DOHH2 (cell line): ENCODE measurements around the gene FNDC3B.

ENCODE experiments used
- H3F3A ChIP-seq: fragments of 200-600 bp; sonication (generic), shearing (Covaris generic); 2 replicates; pipeline ENCODE4 v1.6.0; 2016; ENCODE audit warnings: antibody characterized with exemption, mild to moderate bottlenecking; ENCODE audit not compliant: control insufficient read depth, insufficient read depth
- H3K27ac ChIP-seq: fragments of 200-600 bp; sonication (generic); 2 replicates; pipeline ENCODE4 v1.5.1; 2014; ENCODE audit warnings: low read depth, mild to moderate bottlenecking, low read length, moderate library complexity
- H3K27me3 ChIP-seq: fragments of 200-600 bp; sonication (generic); 2 replicates; pipeline ENCODE4 v1.6.1; 2014; ENCODE audit warnings: mild to moderate bottlenecking, low read length, mixed read lengths; ENCODE audit not compliant: control insufficient read depth
- H3K36me3 ChIP-seq: fragments of 200-600 bp; sonication (generic); 2 replicates; pipeline ENCODE4 v1.6.1; 2014; ENCODE audit warnings: mild to moderate bottlenecking, low read length, moderate library complexity, mixed read lengths; ENCODE audit not compliant: control insufficient read depth
- H3K4me1 ChIP-seq: fragments of 200-600 bp; sonication (generic); 2 replicates; pipeline ENCODE4 v1.6.1; 2014; ENCODE audit warnings: mild to moderate bottlenecking, low read length, mixed read lengths; ENCODE audit not compliant: control insufficient read depth
- H3K4me2 ChIP-seq: fragments of 200-600 bp; sonication (generic); 2 replicates; pipeline ENCODE4 v1.6.0; 2014; ENCODE audit warnings: mild to moderate bottlenecking, low read length, moderate library complexity
- H3K4me3 ChIP-seq: fragments of 200-600 bp; sonication (generic); 2 replicates; pipeline ENCODE4 v1.5.1; 2014; ENCODE audit warnings: mild to moderate bottlenecking, low read length, mixed read lengths
- H3K79me2 ChIP-seq: fragments of 200-600 bp; sonication (generic); 2 replicates; pipeline ENCODE4 v1.6.1; 2014; ENCODE audit warnings: mild to moderate bottlenecking, low read length, mixed read lengths; ENCODE audit not compliant: control insufficient read depth
- H3K9me2 ChIP-seq: fragments of 200-600 bp; sonication (generic); replicated peaks from 2 replicates; pipeline ENCODE4 v1.6.1; 2014; ENCODE audit warnings: mild to moderate bottlenecking, low read length, mixed read lengths; ENCODE audit not compliant: control insufficient read depth
- H3K9me3 ChIP-seq: fragments of 200-600 bp; sonication (generic); 2 replicates; pipeline ENCODE4 v1.6.1; 2014; ENCODE audit warnings: antibody characterized with exemption, low read length, mixed read lengths; ENCODE audit not compliant: control insufficient read depth, insufficient read depth
- H4K20me1 ChIP-seq: fragments of 200-600 bp; sonication (generic); 2 replicates; pipeline ENCODE4 v1.6.0; 2014; ENCODE audit warnings: low read depth, mild to moderate bottlenecking, antibody characterized with exemption, low read length, moderate library complexity; ENCODE audit not compliant: control insufficient read depth, insufficient read depth
- CTCF ChIP-seq: fragments of 200-600 bp; sonication (generic); IDR thresholded peaks from one replicate; pipeline ENCODE4 v1.5.1; 2014; ENCODE audit warnings: antibody characterized with exemption, mild to moderate bottlenecking, low read depth, low read length; ENCODE audit not compliant: poor library complexity, severe bottlenecking
- EZH2phosphoT487 ChIP-seq: fragments of 200-600 bp; sonication (generic); IDR thresholded peaks from 2 replicates; pipeline ENCODE4 v1.6.1; 2017; ENCODE audit warnings: borderline replicate concordance, mild to moderate bottlenecking, antibody characterized with exemption, low read length, moderate library complexity, mixed read lengths

FNDC3B gene

GRCh38 chr3:172259726-172260248, 220.4 kb downstream of the FNDC3B start:
- no peak overlapping the region for H3K27ac ChIP-seq
- H3K9me3 ChIP-seq: no peaks in the 10 kb centered on the region
- no peaks in the 10 kb centered on the region for H3F3A ChIP-seq
- H3K4me1 ChIP-seq: no peaks in the 10 kb centered on the region
- H3K9me2 ChIP-seq: no peaks in the 10 kb centered on the region
- no peaks in the 10 kb centered on the region for H3K36me3 ChIP-seq
- H4K20me1 ChIP-seq: no peaks in the 10 kb centered on the region
- H3K4me2 ChIP-seq: no peak overlapping the region
- no peaks in the 10 kb centered on the region for H3K79me2 ChIP-seq
- TF ChIP-seq CTCF: no peak
- TF ChIP-seq EZH2phosphoT487: no peak
- H3K27me3 ChIP-seq: no peaks in the 10 kb centered on the region
- H3K4me3 ChIP-seq: no peak overlapping the region

DNA sequence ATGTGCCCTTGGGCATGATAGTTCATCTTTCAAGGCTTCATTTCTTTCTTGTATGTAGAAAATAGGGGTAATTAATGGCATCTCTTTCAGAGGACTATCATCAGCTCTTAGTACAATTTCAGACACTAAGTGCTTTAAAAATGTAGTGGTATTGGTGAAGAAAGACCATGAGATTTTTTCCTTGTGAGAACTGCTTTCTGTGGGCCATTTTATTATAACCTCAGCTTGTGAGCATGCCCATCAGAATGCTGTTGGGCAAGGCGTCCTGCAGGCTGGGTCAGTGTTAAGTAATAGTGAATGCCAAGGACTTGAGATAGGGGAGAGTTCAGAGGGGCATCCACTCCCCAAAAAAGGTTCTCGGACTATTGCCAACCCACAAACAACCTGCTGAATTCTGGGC, 221.0 kb downstream of the FNDC3B start:
- Histone ChIP-seq H4K20me1 (no peaks in the 10 kb centered on the region), H3K27me3 (no peaks in the 10 kb centered on the region), H3K9me2 (no peaks in the 10 kb centered on the region), H3K4me1 (no peaks in the 10 kb centered on the region), H3K36me3 (no peaks in the 10 kb centered on the region), H3K4me2 (no peak overlapping the region), H3F3A (no peaks in the 10 kb centered on the region), H3K79me2 (no peaks in the 10 kb centered on the region), H3K4me3 (no peak overlapping the region), H3K9me3 (no peaks in the 10 kb centered on the region), H3K27ac (no peak overlapping the region)
- TF ChIP-seq CTCF (no peak), EZH2phosphoT487 (no peak)

- Histone ChIP-seq H3K36me3 (no peaks in the 10 kb centered on the region), H3K27me3 (no peaks in the 10 kb centered on the region), H3F3A (no peaks in the 10 kb centered on the region), H3K4me1 (no peaks in the 10 kb centered on the region), H3K27ac (no peak overlapping the region), H3K4me2 (no peak overlapping the region), H4K20me1 (no peaks in the 10 kb centered on the region), H3K79me2 (no peaks in the 10 kb centered on the region), H3K9me3 (no peaks in the 10 kb centered on the region), H3K4me3 (no peak overlapping the region), H3K9me2 (no peaks in the 10 kb centered on the region)
- TF ChIP-seq CTCF: no peak
- TF ChIP-seq EZH2phosphoT487: no peak
Measured at GRCh38 chr3:172261054-172261453, 221.7 kb downstream of the FNDC3B start.
